OCI-LY1 (cell line): Measurements from ENCODE around the gene FKBP1A.

Experiments used
- H2AFZ ChIP-seq: fragments of 200-600 bp; sonication (generic), shearing (Covaris generic); 2 replicates; pipeline ENCODE4 v1.6.0; 2014; ENCODE audit warnings: antibody characterized with exemption, mild to moderate bottlenecking, low read length
- H3F3A ChIP-seq: fragments of 200-600 bp; sonication (generic), shearing (Covaris generic); 2 replicates; pipeline ENCODE4 v1.6.0; 2014; ENCODE audit warnings: mild to moderate bottlenecking, antibody characterized with exemption, low read length, moderate library complexity; ENCODE audit not compliant: insufficient read depth
- H3K27ac ChIP-seq: fragments of 200-600 bp; sonication (generic); 2 replicates; pipeline ENCODE4 v1.5.1; 2014; ENCODE audit warnings: low read length, mixed run types, mild to moderate bottlenecking, low read depth; ENCODE audit not compliant: poor library complexity, severe bottlenecking
- H3K27me3 ChIP-seq: fragments of 200-600 bp; sonication (generic); 2 replicates; pipeline ENCODE4 v1.6.0; 2014; ENCODE audit warnings: antibody characterized with exemption, mild to moderate bottlenecking, low read length, moderate library complexity; ENCODE audit not compliant: insufficient read depth
- H3K36me3 ChIP-seq: fragments of 200-600 bp; sonication (generic); 2 replicates; pipeline ENCODE4 v1.6.1; 2014; ENCODE audit warnings: mild to moderate bottlenecking, antibody characterized with exemption, low read length, moderate library complexity, mixed read lengths; ENCODE audit not compliant: insufficient read depth
- H3K4me1 ChIP-seq: fragments of 200-600 bp; sonication (generic); 2 replicates; pipeline ENCODE4 v1.5.1; 2014; ENCODE audit warnings: mild to moderate bottlenecking, low read length, moderate library complexity; ENCODE audit not compliant: insufficient read depth, severe bottlenecking
- H3K4me2 ChIP-seq: fragments of 200-600 bp; sonication (generic), shearing (Covaris generic); 2 replicates; pipeline ENCODE4 v1.6.1; 2014; ENCODE audit warnings: low read length
- H3K4me3 ChIP-seq: fragments of 200-600 bp; sonication (generic); 2 replicates; pipeline ENCODE4 v1.5.1; 2014; ENCODE audit warnings: low read length, low read depth, mild to moderate bottlenecking, mixed read lengths; ENCODE audit not compliant: poor library complexity, severe bottlenecking
- H3K79me2 ChIP-seq: fragments of 200-600 bp; shearing (Covaris generic); 2 replicates; pipeline ENCODE4 v1.6.1; 2016; ENCODE audit warnings: mixed run types, low read length, mixed read lengths; ENCODE audit not compliant: insufficient read depth
- H3K9ac ChIP-seq: fragments of 200-600 bp; sonication (generic), shearing (Covaris generic); 2 replicates; pipeline ENCODE4 v1.6.1; 2014; ENCODE audit warnings: mild to moderate bottlenecking, low read length, mixed read lengths
- H3K9me2 ChIP-seq: fragments of 200-600 bp; sonication (generic), shearing (Covaris generic); 2 replicates; pipeline ENCODE4 v1.6.1; 2014; ENCODE audit warnings: low read depth, mild to moderate bottlenecking, low read length, mixed read lengths
- H3K9me3 ChIP-seq: fragments of 200-600 bp; shearing (Covaris generic); 2 replicates; pipeline ENCODE4 v1.6.1; 2014; ENCODE audit warnings: low read length, mixed read lengths
- H4K20me1 ChIP-seq: fragments of 200-600 bp; sonication (generic), shearing (Covaris generic); 2 replicates; pipeline ENCODE4 v1.6.0; 2016; ENCODE audit warnings: mild to moderate bottlenecking, low read length; ENCODE audit not compliant: insufficient read depth
- CTCF ChIP-seq: fragments of 200-600 bp; sonication (generic), shearing (Covaris generic); IDR thresholded peaks from 2 replicates; pipeline ENCODE4 v1.5.1; 2017; ENCODE audit warnings: mild to moderate bottlenecking, antibody characterized with exemption, low read length, moderate library complexity, mixed read lengths
- EZH2 ChIP-seq: fragments of 200-600 bp; sonication (generic), shearing (Covaris generic); IDR thresholded peaks from 2 replicates; pipeline ENCODE4 v1.8.0; 2017; ENCODE audit warnings: borderline replicate concordance, mixed run types, mild to moderate bottlenecking, antibody characterized with exemption, low read length, moderate library complexity, mixed read lengths

FKBP1A gene

GRCh38 chr20:1382670-1383069, 10.2 kb downstream of the FKBP1A start:
- Histone ChIP-seq H3K4me2 (no peak overlapping the region), H3K9me2 (no peaks in the 10 kb centered on the region), H3K27ac (no peak overlapping the region), H3K36me3 (peaks cover 22% of the 10 kb centered on the region; the same call in 1 of the 2 replicates), H3F3A (no peaks in the 10 kb centered on the region), H2AFZ (no peak overlapping the region), H3K4me3 (no peak overlapping the region), H3K9ac (no peak overlapping the region), H3K4me1 (peaks cover 36% of the 10 kb centered on the region), H3K79me2 (peaks cover 98% of the 10 kb centered on the region), H3K9me3 (no peaks in the 10 kb centered on the region), H4K20me1 (peaks cover 5% of the 10 kb centered on the region), H3K27me3 (no peaks in the 10 kb centered on the region)
- TF ChIP-seq EZH2 (no peak), CTCF (no peak)

GRCh38 chr20:1381753-1382591, 10.9 kb downstream of the FKBP1A start:
- H4K20me1 ChIP-seq: peaks cover 5% of the 10 kb centered on the region
- H3K4me2 ChIP-seq: no peak overlapping the region
- no peak overlapping the region for H3K27ac ChIP-seq
- H3F3A ChIP-seq: no peaks in the 10 kb centered on the region
- no peaks in the 10 kb centered on the region for H3K9me3 ChIP-seq
- peaks cover 98% of the 10 kb centered on the region for H3K79me2 ChIP-seq
- H3K9ac ChIP-seq: no peak overlapping the region
- H3K27me3 ChIP-seq: no peaks in the 10 kb centered on the region
- peaks cover 43% of the 10 kb centered on the region for H3K4me1 ChIP-seq
- no peak overlapping the region for H3K4me3 ChIP-seq
- peaks cover 22% of the 10 kb centered on the region; the same call in 1 of the 2 replicates for H3K36me3 ChIP-seq
- no peak overlapping the region for H2AFZ ChIP-seq
- TF ChIP-seq CTCF: no peak
- no peak for TF ChIP-seq EZH2
- H3K9me2 ChIP-seq: no peaks in the 10 kb centered on the region

GRCh38 chr20:1378735-1379125, 14.1 kb downstream of the FKBP1A start:
- H3K9me3 ChIP-seq: no peaks in the 10 kb centered on the region
- H2AFZ ChIP-seq: no peak overlapping the region
- peaks cover 46% of the 10 kb centered on the region for H3K4me1 ChIP-seq
- H3K4me3 ChIP-seq: no peak overlapping the region
- peaks cover 5% of the 10 kb centered on the region for H4K20me1 ChIP-seq
- no peaks in the 10 kb centered on the region for H3K27me3 ChIP-seq
- no peak overlapping the region for H3K9ac ChIP-seq
- no peak overlapping the region for H3K4me2 ChIP-seq
- H3F3A ChIP-seq: no peaks in the 10 kb centered on the region
- peaks cover 76% of the 10 kb centered on the region for H3K79me2 ChIP-seq
- H3K9me2 ChIP-seq: no peaks in the 10 kb centered on the region
- TF ChIP-seq EZH2 (no peak), CTCF (no peak)
- H3K27ac ChIP-seq: no peak overlapping the region
- peaks cover 22% of the 10 kb centered on the region; the same call in 1 of the 2 replicates for H3K36me3 ChIP-seq
